OCI-LY3 (cell line): ENCODE measurements around the gene SAMD4B.

Experiments
- EZH2phosphoT487 ChIP-seq: fragments of 200-600 bp; shearing (Covaris generic); IDR thresholded peaks from 2 replicates; pipeline ENCODE4 v1.6.1; 2018; ENCODE audit warnings: antibody characterized with exemption, mixed run types, low read depth
- TF ChIP-seq, protein P1 (sequence below): fragments of 200-600, 300-600 bp; sonication (generic); IDR thresholded peaks from 2 replicates; pipeline ENCODE4 v1.5.1; 2014; ENCODE audit warnings: antibody characterized with exemption, low read length, low read depth

- TF ChIP-seq, protein P1, sequence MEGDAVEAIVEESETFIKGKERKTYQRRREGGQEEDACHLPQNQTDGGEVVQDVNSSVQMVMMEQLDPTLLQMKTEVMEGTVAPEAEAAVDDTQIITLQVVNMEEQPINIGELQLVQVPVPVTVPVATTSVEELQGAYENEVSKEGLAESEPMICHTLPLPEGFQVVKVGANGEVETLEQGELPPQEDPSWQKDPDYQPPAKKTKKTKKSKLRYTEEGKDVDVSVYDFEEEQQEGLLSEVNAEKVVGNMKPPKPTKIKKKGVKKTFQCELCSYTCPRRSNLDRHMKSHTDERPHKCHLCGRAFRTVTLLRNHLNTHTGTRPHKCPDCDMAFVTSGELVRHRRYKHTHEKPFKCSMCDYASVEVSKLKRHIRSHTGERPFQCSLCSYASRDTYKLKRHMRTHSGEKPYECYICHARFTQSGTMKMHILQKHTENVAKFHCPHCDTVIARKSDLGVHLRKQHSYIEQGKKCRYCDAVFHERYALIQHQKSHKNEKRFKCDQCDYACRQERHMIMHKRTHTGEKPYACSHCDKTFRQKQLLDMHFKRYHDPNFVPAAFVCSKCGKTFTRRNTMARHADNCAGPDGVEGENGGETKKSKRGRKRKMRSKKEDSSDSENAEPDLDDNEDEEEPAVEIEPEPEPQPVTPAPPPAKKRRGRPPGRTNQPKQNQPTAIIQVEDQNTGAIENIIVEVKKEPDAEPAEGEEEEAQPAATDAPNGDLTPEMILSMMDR, result no peak
- no peak for TF ChIP-seq EZH2phosphoT487
Observed at GRCh38 chr19:39317476-39317875, 24.7 kb upstream of the SAMD4B start.
